Breast epithelium (tissue), 4 donors: ENCODE measurements around the gene ZMAT5. TPM values are rescaled to one million over a fixed set of nuclear protein-coding genes. Genes with fewer than 3 reads are reported as not detected.

Experiments used
- DNase-seq, 2 donors: peaks; one replicate each; pipeline ENCODE4 v3.0.0-alpha.2; 2019; ENCODE audit warnings: low spot score in 2 of 2
- H3K27ac ChIP-seq, 2 donors: fragments of 200-600 bp; sonication (generic) in 1 of 2; one replicate each; pipeline ENCODE4 v1.5.1; 2016 to 2019; ENCODE audit warnings: mild to moderate bottlenecking in 1 of 2
- H3K27me3 ChIP-seq, 2 donors: fragments of 200-600 bp; sonication (generic) in 1 of 2; one replicate each; pipeline versions ENCODE4 v1.5.1 to v1.6.0; 2017 to 2019; ENCODE audit warnings: control low read depth in 1 of 2, mild to moderate bottlenecking in 1 of 2
- H3K36me3 ChIP-seq: fragments of 200-600 bp; one replicate; pipeline ENCODE4 v1.5.1; 2019
- H3K4me1 ChIP-seq, 2 donors: fragments of 200-600 bp; sonication (generic); one replicate each; pipeline ENCODE4 v1.5.1; 2016 to 2019; ENCODE audit warnings: control low read depth in 1 of 2
- H3K4me3 ChIP-seq, 3 donors: fragments of 200-600 bp; sonication (generic); 1 replicate in 2 of 3; 2 replicates in 1 of 3; pipeline ENCODE4 v1.5.1; 2016 to 2019; ENCODE audit warnings: mild to moderate bottlenecking in 3 of 3, moderate library complexity in 2 of 3
- H3K9me3 ChIP-seq, 2 donors: fragments of 200-600 bp; sonication (generic) in 1 of 2; one replicate each; pipeline ENCODE4 v1.5.1; 2016 to 2019; ENCODE audit warnings: control low read depth in 1 of 2
- POLR2A ChIP-seq: fragments of 450-650 bp; IDR thresholded peaks from one replicate; pipeline ENCODE4 v1.6.1; 2016; ENCODE audit warnings: antibody characterized with exemption, mild to moderate bottlenecking, moderate library complexity
- POLR2AphosphoS5 ChIP-seq, 3 donors: sonication (generic); formaldehyde crosslinking; IDR thresholded peaks; one replicate each; pipeline ENCODE4 v1.6.1; 2017; ENCODE audit warnings: antibody characterized with exemption in 3 of 3
- intact Hi-C: fragments of 100-400 bp; cut with DNase I; formaldehyde crosslinking; loops from one replicate; pipeline ENCODE4 v1.15.1; 2023; ENCODE audit warnings: low total_unique reads
- total RNA-seq, 3 donors: library from RNA; depleted of rRNA; stranded (reverse); fragments of >200 nt; gene quantifications; one replicate each; pipeline ENCODE4 v1.1.0, GENCODE V29; 2016
- TF ChIP-seq, protein P1 (sequence below), 3 donors: fragments of 450-650 bp; IDR thresholded peaks; one replicate each; pipeline ENCODE4 v1.5.1; 2016 to 2017; ENCODE audit warnings: antibody characterized with exemption in 3 of 3, mild to moderate bottlenecking in 3 of 3, moderate library complexity in 3 of 3

Gene ZMAT5
- total RNA-seq, 3 donors from 2014 or later = 22.5 to 26.2 (median 23.0) TPM

DNA sequence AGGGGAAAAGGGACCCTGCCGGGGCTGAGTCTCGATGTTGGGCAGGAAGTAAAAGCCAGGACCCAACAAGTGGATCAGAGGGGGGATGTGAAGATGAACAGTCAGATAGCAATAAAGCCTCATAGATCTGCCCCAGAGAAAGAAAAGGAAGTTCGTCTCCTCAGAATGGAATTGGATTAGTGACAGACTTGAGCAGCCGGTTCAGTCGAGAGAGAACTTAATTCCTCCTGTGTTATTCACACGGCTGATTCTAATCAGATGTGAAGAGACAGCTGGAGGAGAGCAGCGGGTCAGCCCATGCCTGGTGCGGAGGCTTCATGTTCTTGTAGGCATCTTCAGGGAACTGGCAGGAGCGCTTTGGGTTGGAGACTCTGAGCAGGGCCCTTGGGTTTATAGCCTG is 76.3 kb downstream of the ZMAT5 start:
- intact Hi-C loops = no loop called here
- TF ChIP-seq POLR2A = no peak
- TF ChIP-seq POLR2AphosphoS5 (IDR thresholded peaks at IDR 0.05) = no peak
- TF ChIP-seq, protein P1, sequence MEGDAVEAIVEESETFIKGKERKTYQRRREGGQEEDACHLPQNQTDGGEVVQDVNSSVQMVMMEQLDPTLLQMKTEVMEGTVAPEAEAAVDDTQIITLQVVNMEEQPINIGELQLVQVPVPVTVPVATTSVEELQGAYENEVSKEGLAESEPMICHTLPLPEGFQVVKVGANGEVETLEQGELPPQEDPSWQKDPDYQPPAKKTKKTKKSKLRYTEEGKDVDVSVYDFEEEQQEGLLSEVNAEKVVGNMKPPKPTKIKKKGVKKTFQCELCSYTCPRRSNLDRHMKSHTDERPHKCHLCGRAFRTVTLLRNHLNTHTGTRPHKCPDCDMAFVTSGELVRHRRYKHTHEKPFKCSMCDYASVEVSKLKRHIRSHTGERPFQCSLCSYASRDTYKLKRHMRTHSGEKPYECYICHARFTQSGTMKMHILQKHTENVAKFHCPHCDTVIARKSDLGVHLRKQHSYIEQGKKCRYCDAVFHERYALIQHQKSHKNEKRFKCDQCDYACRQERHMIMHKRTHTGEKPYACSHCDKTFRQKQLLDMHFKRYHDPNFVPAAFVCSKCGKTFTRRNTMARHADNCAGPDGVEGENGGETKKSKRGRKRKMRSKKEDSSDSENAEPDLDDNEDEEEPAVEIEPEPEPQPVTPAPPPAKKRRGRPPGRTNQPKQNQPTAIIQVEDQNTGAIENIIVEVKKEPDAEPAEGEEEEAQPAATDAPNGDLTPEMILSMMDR (IDR thresholded peaks at IDR 0.05) = no peak
- Histone ChIP-seq H3K27ac (no peak overlapping the region), H3K9me3 (no peaks in the 10 kb centered on the region), H3K27me3 (no peaks in the 10 kb centered on the region), H3K4me1 (peaks cover 0 to 14% of the 10 kb centered on the region in 2 donors), H3K36me3 (no peaks in the 10 kb centered on the region), H3K4me3 (no peak overlapping the region)
- DNase-seq = no peak

DNA sequence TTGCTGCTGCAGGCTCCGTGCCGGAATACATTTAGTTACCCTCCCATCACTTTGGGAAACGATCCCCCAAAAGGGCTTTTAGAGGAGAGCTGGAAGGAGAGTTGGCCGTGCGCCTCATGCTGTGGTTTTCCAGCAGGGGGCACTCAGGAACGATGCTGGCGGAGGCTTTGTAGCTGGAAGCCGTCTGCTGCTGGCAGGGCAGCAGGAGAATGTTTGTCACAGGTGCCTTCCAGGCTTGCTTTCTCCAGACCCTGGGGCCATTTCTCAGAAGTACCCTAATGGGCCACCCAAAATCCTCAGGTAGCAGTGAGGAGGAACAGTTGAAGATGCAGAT is 77.0 kb downstream of the ZMAT5 start:
- Histone ChIP-seq H3K36me3 (no peaks in the 10 kb centered on the region), H3K27me3 (no peaks in the 10 kb centered on the region), H3K4me1 (peaks cover 0 to 14% of the 10 kb centered on the region in 2 donors), H3K27ac (no peak overlapping the region), H3K4me3 (no peak overlapping the region), H3K9me3 (no peaks in the 10 kb centered on the region)
- no peak for DNase-seq
- TF ChIP-seq, protein P1 (IDR thresholded peaks at IDR 0.05) = peak in 2 of 3 donors; percentile 56 to 57
- TF ChIP-seq POLR2AphosphoS5 (IDR thresholded peaks at IDR 0.05) (no peak), POLR2A (no peak)
- intact Hi-C loops = no loop called here

DNA sequence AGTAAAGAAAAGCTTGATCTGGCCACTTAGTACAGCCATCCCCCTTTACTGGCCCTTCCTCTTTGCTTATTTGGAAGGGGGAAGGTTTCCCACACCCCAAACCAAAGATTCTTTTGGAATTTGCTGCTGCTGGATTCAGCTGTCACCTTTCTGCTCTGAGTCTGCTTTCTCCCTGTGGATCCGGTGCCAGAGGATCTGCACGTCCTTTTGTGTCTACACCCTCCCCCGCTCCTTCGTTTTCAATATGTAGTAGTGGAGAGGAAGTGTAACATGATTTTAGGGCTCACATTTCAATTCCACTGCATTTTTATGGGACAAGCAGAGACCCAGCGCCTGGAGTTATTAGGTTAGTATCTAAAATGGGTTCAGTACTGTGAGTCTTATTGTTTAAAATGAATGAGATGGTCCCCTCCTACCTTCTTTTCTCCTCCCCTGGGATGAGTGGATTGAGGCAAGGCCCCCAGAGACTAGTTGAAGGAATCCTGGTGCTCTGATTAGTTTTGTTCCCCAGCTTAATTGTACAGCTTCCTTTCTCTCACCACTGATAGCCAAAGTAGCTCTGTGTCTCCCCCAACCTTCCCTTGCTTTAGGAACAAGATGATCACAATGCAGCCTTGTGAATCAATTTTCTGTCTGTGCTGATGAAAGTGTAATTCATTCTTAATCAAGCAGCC is 77.5 kb downstream of the ZMAT5 start:
- TF ChIP-seq, protein P1 (IDR thresholded peaks at IDR 0.05) = no peak
- TF ChIP-seq POLR2A (no peak), POLR2AphosphoS5 (IDR thresholded peaks at IDR 0.05) (no peak)

DNA sequence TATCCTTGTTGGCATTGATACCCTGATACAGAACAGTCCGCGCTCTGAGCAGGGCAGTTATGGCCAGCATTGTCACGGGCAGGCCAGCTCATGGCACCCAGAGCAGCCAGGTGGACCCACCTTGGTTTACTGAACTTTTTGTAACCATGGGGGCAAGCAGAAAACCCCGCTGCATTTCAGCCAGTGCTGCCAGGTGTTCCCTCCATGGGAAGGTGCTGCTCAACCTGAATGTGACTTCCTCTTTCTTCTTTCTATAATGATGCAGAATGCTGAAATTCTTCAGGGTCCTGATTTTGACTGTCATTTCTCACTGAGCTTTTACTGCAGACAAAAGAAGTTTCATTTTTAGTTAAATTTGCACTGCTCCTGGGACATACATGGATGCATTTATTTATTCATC is 82.6 kb downstream of the ZMAT5 start:
- intact Hi-C loops = no loop called here
- H3K27me3 ChIP-seq = no peaks in the 10 kb centered on the region
- no peaks in the 10 kb centered on the region for H3K4me1 ChIP-seq
- no peak overlapping the region for H3K27ac ChIP-seq
- no peak overlapping the region for H3K4me3 ChIP-seq
- H3K9me3 ChIP-seq = no peaks in the 10 kb centered on the region
- TF ChIP-seq POLR2A (no peak), POLR2AphosphoS5 (IDR thresholded peaks at IDR 0.05) (no peak)
- TF ChIP-seq, protein P1 (IDR thresholded peaks at IDR 0.05) = no peak
- no peaks in the 10 kb centered on the region for H3K36me3 ChIP-seq
- no peak for DNase-seq

More for the DNA sequence above, 77.5 kb downstream of the ZMAT5 start:
- DNase-seq = no peak
- H3K4me1 ChIP-seq = peaks cover 0 to 13% of the 10 kb centered on the region in 2 donors
- H3K9me3 ChIP-seq = no peaks in the 10 kb centered on the region
- intact Hi-C loops = no loop called here
- H3K4me3 ChIP-seq = no peak overlapping the region
- H3K27ac ChIP-seq = no peak overlapping the region
- no peaks in the 10 kb centered on the region for H3K27me3 ChIP-seq
- H3K36me3 ChIP-seq = no peaks in the 10 kb centered on the region

DNA sequence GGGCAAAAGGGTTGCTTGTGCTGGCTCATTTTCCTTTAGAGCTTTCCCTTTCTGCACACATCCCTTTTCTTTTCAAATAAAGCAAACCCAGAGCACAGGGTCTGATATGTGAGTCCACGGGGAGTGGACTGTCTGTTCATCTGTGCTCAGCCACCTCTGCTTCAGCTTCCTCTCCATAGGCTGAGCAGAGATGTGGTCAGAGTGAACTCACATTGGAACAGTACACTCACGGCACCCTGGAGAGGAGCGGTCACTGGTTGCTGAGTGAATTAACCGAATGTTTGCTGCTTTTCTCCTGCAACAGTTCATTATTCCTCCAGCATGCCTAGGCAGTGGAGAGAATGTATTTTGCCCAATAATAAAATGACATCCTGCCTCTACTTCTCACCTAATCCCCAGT is 83.3 kb downstream of the ZMAT5 start:
- H3K27ac ChIP-seq = no peak overlapping the region
- intact Hi-C loops = no loop called here
- no peak for TF ChIP-seq POLR2A
- TF ChIP-seq POLR2AphosphoS5 (IDR thresholded peaks at IDR 0.05) = no peak
- TF ChIP-seq, protein P1 (IDR thresholded peaks at IDR 0.05) = no peak
- H3K27me3 ChIP-seq = no peaks in the 10 kb centered on the region
- no peaks in the 10 kb centered on the region for H3K9me3 ChIP-seq
- H3K36me3 ChIP-seq = no peaks in the 10 kb centered on the region
- no peak for DNase-seq
- H3K4me3 ChIP-seq = no peak overlapping the region
- H3K4me1 ChIP-seq = no peaks in the 10 kb centered on the region

Other genes with a start within 250 kb of the ZMAT5 start
- gene THOC5, start 213.2 kb downstream of the ZMAT5 start, total RNA-seq = 10 to 100 TPM; 33.2 to 55.4 (median 48.0) TPM
- 10 to 100 TPM in 2 of 3 donors, 1 to 10 TPM in 1; 7.4 to 29.3 (median 28.5) TPM for gene NIPSNAP1, start 185.9 kb downstream of the ZMAT5 start, total RNA-seq
- gene NF2, start 163.4 kb downstream of the ZMAT5 start, total RNA-seq = 10 to 100 TPM; 21.1 to 36.1 (median 31.8) TPM
- not detected for gene CABP7, start 47.0 kb downstream of the ZMAT5 start, total RNA-seq
- 10 to 100 TPM; 61.2 to 74.1 (median 68.3) TPM for gene UQCR10, start 362 bp upstream of the ZMAT5 start, total RNA-seq
- gene ASCC2, start 71.3 kb upstream of the ZMAT5 start, total RNA-seq = 10 to 100 TPM; 37.0 to 60.3 (median 45.8) TPM
- gene MTMR3, start 116.2 kb upstream of the ZMAT5 start, total RNA-seq = 10 to 100 TPM; 57.0 to 90.0 (median 67.2) TPM